ENCODE results near the gene VPS13A. TPM values are rescaled to one million over a fixed set of nuclear protein-coding genes. Genes with fewer than 3 reads are reported as not detected.
"Not testable (repeated sequence)": the region's sequence is repeated elsewhere in the genome, so short reads cannot be mapped to it uniquely, and the experiment has no call there.

VPS13A gene
- polyA plus RNA-seq, 3 donors = 28.8 to 42.1 (median 40.7) TPM

GRCh38 chr9:77177894-77178794 lies 810 bp downstream of the VPS13A start:
- peak; percentile 37 for DNase-seq

GRCh38 chr9:77180056-77180455 lies 2.7 kb downstream of the VPS13A start:
- no peak for DNase-seq

- no peak for DNase-seq
Measured at GRCh38 chr9:77183581-77183980, 6.2 kb downstream of the VPS13A start.

- DNase-seq = no peak
Measured at GRCh38 chr9:77188242-77188641, 10.9 kb downstream of the VPS13A start.

GRCh38 chr9:77194423-77194822 lies 17.1 kb downstream of the VPS13A start:
- DNase-seq = no peak

GRCh38 chr9:77210116-77210515 lies 32.8 kb downstream of the VPS13A start:
- no peak for DNase-seq

GRCh38 chr9:77211561-77211960 lies 34.2 kb downstream of the VPS13A start:
- DNase-seq = no peak

- DNase-seq = no peak
Measured at GRCh38 chr9:77212801-77213200, 35.5 kb downstream of the VPS13A start.

- no peak for DNase-seq
Measured at GRCh38 chr9:77215874-77216273, 38.5 kb downstream of the VPS13A start.

- DNase-seq = no peak
Measured at GRCh38 chr9:77218612-77219011, 41.3 kb downstream of the VPS13A start.

GRCh38 chr9:77221431-77221830 lies 44.1 kb downstream of the VPS13A start:
- no peak for DNase-seq

- no peak for DNase-seq
Measured at GRCh38 chr9:77224746-77225312, 47.5 kb downstream of the VPS13A start.

- no peak for DNase-seq
Measured at GRCh38 chr9:77236693-77237092, 59.4 kb downstream of the VPS13A start.

GRCh38 chr9:77237896-77238295 lies 60.6 kb downstream of the VPS13A start:
- DNase-seq = no peak

GRCh38 chr9:77251050-77251449 lies 73.7 kb downstream of the VPS13A start:
- no peak for DNase-seq

- no peak for DNase-seq
Measured at GRCh38 chr9:77257275-77257674, 79.9 kb downstream of the VPS13A start.

GRCh38 chr9:77261605-77262004 lies 84.3 kb downstream of the VPS13A start:
- no peak for DNase-seq

GRCh38 chr9:77267762-77268161 lies 90.4 kb downstream of the VPS13A start:
- not testable (repeated sequence) for DNase-seq

- DNase-seq = no peak
Measured at GRCh38 chr9:77271023-77271690, 93.8 kb downstream of the VPS13A start.

- no peak for DNase-seq
Measured at GRCh38 chr9:77276799-77277198, 99.5 kb downstream of the VPS13A start.

GRCh38 chr9:77277719-77278118 lies 100.4 kb downstream of the VPS13A start:
- no peak for DNase-seq

GRCh38 chr9:77283991-77284390 lies 106.7 kb downstream of the VPS13A start:
- DNase-seq = no peak

GRCh38 chr9:77284616-77285015 lies 107.3 kb downstream of the VPS13A start:
- no peak for DNase-seq
